ENCODE measurements around the gene POU2F3.

Gene POU2F3

GRCh38 chr11:120344302-120345004 lies 104.5 kb downstream of the POU2F3 start:
- DNase-seq = no peak

DNA sequence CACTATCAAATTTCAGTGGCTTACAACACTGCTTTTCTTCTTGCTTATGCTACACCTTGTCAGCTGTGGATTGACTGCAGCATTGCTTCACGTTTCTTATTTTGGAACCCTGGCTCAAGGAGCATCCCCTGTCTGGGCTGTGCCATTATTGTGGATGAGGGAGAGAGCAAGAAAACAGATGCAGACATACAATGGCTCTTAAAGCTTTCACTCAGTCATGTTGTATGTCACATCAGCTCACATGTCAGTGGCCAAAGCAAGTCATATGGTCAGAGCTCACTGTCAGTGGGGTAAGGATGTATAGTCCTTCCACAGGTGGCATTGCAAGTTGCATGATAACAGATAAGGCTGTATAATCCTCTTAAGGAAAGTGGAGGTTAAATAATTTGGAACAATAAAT lies 106.3 kb downstream of the POU2F3 start:
- no peak for DNase-seq

GRCh38 chr11:120350637-120351036 lies 110.7 kb downstream of the POU2F3 start:
- DNase-seq = no peak

DNA sequence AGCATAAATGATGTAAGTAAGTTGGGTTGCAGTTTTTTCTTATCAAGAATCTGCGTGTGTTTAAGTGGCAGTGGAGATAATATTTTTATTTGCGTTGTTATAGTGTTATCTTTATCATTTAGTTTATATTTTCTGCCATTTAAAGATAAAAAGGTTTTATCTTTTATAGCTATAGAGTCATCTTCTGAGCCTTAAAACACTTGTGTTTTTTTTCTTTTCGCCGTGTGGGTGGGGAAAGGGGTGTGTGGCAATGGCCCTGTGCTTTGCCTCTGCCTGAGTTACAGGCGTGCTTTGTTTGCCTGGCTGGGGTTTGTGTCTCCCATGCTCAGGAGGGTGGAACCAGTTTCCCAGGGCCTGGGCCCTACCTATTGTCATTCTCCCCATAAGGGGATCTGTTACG lies 112.5 kb downstream of the POU2F3 start:
- DNase-seq = no peak

DNA sequence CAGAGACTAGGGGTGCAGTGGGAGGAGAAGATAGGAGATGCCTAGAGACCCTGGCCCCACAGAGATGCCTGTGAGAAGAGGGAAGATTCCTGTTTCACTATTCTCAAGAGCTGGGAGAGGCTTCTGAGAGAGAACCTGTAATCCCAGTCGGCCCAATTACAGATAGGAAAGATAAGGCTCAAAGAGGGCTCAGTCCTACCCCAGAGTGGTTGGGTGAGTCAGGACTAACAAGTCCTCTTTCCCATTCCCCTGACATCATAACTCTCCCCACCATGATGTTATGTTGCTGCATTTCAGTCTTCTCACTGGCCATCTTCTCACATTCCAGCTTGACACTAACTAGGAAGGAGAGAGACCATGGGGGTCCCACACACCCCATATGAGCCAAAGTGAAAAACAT lies 114.1 kb downstream of the POU2F3 start:
- DNase-seq = no peak

GRCh38 chr11:120354779-120355178 lies 114.8 kb downstream of the POU2F3 start:
- DNase-seq = no peak

DNA sequence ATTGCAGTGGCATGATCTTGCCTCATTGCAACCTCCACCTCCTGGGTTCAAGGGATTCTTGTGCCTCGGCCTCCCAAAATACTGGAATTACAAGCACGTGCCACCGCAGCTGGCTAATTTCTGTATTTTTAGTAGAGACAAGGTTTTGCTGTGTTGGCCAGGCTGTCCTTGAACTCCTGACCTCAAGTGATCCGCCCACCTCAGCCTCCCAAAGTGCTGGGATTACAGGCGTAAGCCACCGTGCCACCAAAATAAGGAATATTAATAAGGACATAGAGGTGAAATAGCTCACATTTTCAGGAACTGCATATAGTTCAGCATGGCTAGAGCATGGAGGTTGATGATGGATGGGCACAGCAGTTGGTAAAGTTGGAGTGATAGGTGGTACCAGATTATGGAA lies 117.7 kb downstream of the POU2F3 start:
- DNase-seq = no peak

GRCh38 chr11:120358729-120359128 lies 118.8 kb downstream of the POU2F3 start:
- DNase-seq = no peak

DNA sequence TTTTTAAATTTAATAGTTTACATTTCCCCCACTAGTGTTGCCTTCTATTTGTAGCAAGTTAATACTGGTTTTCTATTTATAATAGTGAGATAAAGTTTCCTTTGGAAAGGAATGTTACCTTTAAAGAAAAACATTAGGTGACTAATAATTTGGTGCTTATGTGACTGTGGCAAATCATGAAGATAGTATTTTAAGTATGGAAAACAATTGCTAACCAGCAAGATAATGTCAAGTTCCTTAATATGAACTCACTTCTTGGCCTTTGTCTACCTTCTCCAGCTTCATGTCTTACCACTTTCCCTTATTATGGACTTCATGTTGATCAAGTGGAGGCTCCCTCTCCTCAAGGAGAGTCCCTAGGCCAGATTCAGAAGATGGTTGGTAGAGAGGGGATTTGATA lies 123.5 kb downstream of the POU2F3 start:
- no peak for DNase-seq

- no peak for DNase-seq
These were observed 125.6 kb downstream of the POU2F3 start for GRCh38 chr11:120365512-120365911.
